Measurements from ENCODE around the gene ITPK1.

DNA sequence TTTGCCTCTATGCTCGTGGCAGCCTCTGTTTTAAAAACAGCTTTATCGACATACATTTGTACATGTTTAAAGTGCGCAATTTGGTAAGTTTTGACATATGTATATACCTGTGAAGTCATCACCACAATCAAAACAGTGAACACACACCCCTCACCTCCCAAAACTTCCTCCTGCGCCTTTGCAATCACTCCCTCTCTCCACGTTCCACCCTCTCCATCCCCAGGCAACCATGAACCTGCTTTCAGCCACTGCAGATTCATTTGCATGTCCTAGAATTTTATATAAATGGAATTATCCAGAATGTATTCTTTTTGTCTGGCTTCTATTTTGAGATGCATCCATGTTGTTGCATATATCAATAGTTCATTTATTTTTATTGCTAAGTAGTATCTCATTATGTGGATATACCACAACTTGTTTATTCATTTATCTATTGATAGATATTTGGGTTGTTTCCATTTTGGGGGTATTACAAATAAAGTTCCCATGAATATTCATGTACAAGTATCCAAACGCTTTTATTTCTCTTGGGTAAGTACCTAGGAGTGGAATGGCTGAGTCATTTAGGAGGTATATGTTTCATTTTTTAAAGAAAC, 208.3 kb downstream of the ITPK1 start:
- TF ChIP-seq POLR2AphosphoS5 (IDR thresholded peaks at IDR 0.05; ENCODE audit: low read depth, low read length) (no peak), POLR2A (IDR thresholded peaks at IDR 0.05; ENCODE audit: low read depth, low read length) (no peak), SPI1 (IDR thresholded peaks at IDR 0.05; ENCODE audit: low read depth, low read length) (no peak)
